ENCODE measurements around the gene TAP2.

The TAP2 gene

GRCh38 chr6:32847004-32847403 is 8.5 kb upstream of the TAP2 start:
- TF ChIP-seq, protein P1, sequence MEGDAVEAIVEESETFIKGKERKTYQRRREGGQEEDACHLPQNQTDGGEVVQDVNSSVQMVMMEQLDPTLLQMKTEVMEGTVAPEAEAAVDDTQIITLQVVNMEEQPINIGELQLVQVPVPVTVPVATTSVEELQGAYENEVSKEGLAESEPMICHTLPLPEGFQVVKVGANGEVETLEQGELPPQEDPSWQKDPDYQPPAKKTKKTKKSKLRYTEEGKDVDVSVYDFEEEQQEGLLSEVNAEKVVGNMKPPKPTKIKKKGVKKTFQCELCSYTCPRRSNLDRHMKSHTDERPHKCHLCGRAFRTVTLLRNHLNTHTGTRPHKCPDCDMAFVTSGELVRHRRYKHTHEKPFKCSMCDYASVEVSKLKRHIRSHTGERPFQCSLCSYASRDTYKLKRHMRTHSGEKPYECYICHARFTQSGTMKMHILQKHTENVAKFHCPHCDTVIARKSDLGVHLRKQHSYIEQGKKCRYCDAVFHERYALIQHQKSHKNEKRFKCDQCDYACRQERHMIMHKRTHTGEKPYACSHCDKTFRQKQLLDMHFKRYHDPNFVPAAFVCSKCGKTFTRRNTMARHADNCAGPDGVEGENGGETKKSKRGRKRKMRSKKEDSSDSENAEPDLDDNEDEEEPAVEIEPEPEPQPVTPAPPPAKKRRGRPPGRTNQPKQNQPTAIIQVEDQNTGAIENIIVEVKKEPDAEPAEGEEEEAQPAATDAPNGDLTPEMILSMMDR (IDR thresholded peaks at IDR 0.05; ENCODE audit: extremely low read depth, missing control alignments) = no peak
- no peak for DNase-seq (ENCODE audit: low spot score)

DNA sequence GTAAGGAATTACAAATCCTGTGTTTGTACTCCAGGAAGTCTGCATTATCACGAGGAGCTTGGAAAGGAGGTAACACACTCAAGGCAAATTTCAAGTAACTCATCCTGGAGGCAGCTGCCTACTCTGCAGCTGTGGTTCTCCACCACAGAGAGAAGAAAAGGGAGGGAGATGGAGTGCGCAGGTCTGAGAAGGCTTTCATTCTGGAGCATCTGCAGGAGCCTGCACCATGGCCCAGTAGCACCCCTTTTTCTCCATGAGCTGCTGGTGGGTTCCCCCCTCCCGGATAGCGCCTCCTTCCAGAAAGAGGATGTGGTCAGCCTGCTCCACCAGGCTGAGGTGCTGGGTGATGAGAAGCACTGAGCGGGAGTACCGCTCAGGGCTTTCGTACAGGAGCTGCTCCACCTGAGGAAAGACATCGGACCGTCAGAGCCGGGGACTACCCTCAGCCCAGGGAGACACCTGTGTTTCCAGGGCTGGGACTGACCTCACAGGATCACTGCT is 6.9 kb upstream of the TAP2 start:
- peak; percentile 41 for DNase-seq (ENCODE audit: low spot score)
- TF ChIP-seq, protein P1 (IDR thresholded peaks at IDR 0.05; ENCODE audit: extremely low read depth, missing control alignments) = no peak

GRCh38 chr6:32844839-32845383 is 6.4 kb upstream of the TAP2 start:
- no peak for DNase-seq (ENCODE audit: low spot score)
- TF ChIP-seq, protein P1 (IDR thresholded peaks at IDR 0.05; ENCODE audit: extremely low read depth, missing control alignments) = no peak

- peak; percentile 89 for DNase-seq (ENCODE audit: low spot score)
- TF ChIP-seq, protein P1 (IDR thresholded peaks at IDR 0.05; ENCODE audit: extremely low read depth, missing control alignments) = no peak
Observed at GRCh38 chr6:32843979-32844838, 5.7 kb upstream of the TAP2 start, which contains the start of gene PSMB8. Gene PSMB8, minus strand, starts transcription at chr6:32844047. Its CDS starts 51 bp downstream, at chr6:32843996.

- no peak for DNase-seq (ENCODE audit: low spot score)
- TF ChIP-seq, protein P1 (IDR thresholded peaks at IDR 0.05; ENCODE audit: extremely low read depth, missing control alignments) = no peak
Observed at GRCh38 chr6:32843331-32843978, 4.9 kb upstream of the TAP2 start.

- TF ChIP-seq, protein P1 (IDR thresholded peaks at IDR 0.05; ENCODE audit: extremely low read depth, missing control alignments) = no peak
- DNase-seq (ENCODE audit: low spot score) = no peak
Observed at GRCh38 chr6:32842690-32843089, 4.2 kb upstream of the TAP2 start.
